Type B pancreatic cell (in vitro differentiated cells): ENCODE results near the gene PCDHGA5. TPM values are rescaled to one million over a fixed set of nuclear protein-coding genes. Genes with fewer than 3 reads are reported as not detected.
"Not testable (repeated sequence)": the region's sequence is repeated elsewhere in the genome, so short reads cannot be mapped to it uniquely, and the experiment has no call there.

ENCODE experiments used
- DNase-seq: peaks from one replicate; pipeline ENCODE4 v3.0.0; 2021; ENCODE audit warnings: mixed read lengths; ENCODE audit not compliant: unreplicated experiment; ENCODE audit errors: extremely low spot score
- H3K27ac Mint-ChIP-seq: 2 replicates; pipeline ENCODE4 v1.8.0; 2021; ENCODE audit warnings: mild to moderate bottlenecking, mixed read lengths
- H3K27me3 Mint-ChIP-seq: 2 replicates; pipeline ENCODE4 v1.8.0; 2021; ENCODE audit warnings: mixed read lengths
- H3K36me3 Mint-ChIP-seq: 2 replicates; pipeline ENCODE4 v1.8.0; 2021; ENCODE audit warnings: mixed read lengths
- H3K4me1 Mint-ChIP-seq: one replicate; pipeline ENCODE4 v1.8.0; 2021; ENCODE audit warnings: mixed read lengths; ENCODE audit not compliant: unreplicated experiment
- H3K4me3 Mint-ChIP-seq: 2 replicates; pipeline ENCODE4 v1.8.0; 2021; ENCODE audit warnings: mild to moderate bottlenecking, mixed read lengths
- H3K9me3 Mint-ChIP-seq: 2 replicates; pipeline ENCODE4 v1.8.0; 2021; ENCODE audit warnings: mixed read lengths
- CTCF ChIP-seq: fragments of 200-600 bp; sonication (generic); conservative IDR thresholded peaks from 2 replicates; pipeline ENCODE4 v1.5.0; 2021; ENCODE audit warnings: antibody characterized with exemption, mild to moderate bottlenecking
- total RNA-seq: library from RNA; stranded (reverse); gene quantifications from 2 replicates; pipeline ENCODE4 v1.2.1, GENCODE V29; 2021; ENCODE audit warnings: low replicate concordance

The PCDHGA5 gene
- total RNA-seq, 1 donor from 2014 or later = 0.39 TPM

DNA sequence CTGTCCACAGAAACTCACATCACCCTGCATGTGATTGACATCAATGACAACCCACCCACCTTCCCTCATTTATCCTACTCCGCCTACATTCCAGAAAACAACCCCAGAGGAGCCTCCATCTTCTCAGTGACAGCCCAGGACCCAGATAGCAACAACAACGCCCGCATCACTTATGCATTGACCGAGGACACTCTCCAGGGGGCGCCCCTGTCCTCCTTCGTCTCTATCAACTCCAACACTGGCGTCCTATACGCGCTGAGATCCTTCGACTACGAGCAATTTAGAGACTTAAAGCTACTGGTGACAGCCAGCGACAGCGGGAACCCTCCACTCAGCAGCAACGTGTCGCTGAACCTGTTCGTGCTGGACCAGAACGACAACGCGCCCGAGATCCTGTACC lies 18.6 kb upstream of the PCDHGA5 start:
- Mint-ChIP-seq H3K27ac (no peak overlapping the region), H3K36me3 (peaks cover 3% of the 10 kb centered on the region), H3K4me1 (no peaks in the 10 kb centered on the region), H3K9me3 (peaks cover 20% of the 10 kb centered on the region), H3K4me3 (no peak overlapping the region), H3K27me3 (no peaks in the 10 kb centered on the region)
- no peak for TF ChIP-seq CTCF
- DNase-seq = no peak

DNA sequence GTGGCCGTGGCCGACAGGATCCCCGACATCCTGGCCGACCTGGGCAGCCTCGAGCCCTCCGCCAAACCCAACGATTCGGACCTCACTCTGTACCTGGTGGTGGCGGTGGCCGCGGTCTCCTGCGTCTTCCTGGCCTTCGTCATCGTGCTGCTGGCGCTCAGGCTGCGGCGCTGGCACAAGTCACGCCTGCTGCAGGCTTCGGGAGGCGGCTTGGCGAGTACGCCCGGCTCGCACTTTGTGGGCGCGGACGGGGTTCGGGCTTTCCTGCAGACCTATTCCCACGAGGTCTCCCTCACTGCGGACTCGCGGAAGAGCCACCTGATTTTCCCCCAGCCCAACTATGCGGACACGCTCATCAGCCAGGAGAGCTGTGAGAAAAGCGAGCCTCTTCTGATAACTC lies 17.9 kb upstream of the PCDHGA5 start:
- H3K4me1 Mint-ChIP-seq, H3K27ac Mint-ChIP-seq, H3K4me3 Mint-ChIP-seq, H3K27me3 Mint-ChIP-seq, DNase-seq, H3K36me3 Mint-ChIP-seq: not testable (repeated sequence)
- H3K9me3 Mint-ChIP-seq = peaks cover 21% of the 10 kb centered on the region

DNA sequence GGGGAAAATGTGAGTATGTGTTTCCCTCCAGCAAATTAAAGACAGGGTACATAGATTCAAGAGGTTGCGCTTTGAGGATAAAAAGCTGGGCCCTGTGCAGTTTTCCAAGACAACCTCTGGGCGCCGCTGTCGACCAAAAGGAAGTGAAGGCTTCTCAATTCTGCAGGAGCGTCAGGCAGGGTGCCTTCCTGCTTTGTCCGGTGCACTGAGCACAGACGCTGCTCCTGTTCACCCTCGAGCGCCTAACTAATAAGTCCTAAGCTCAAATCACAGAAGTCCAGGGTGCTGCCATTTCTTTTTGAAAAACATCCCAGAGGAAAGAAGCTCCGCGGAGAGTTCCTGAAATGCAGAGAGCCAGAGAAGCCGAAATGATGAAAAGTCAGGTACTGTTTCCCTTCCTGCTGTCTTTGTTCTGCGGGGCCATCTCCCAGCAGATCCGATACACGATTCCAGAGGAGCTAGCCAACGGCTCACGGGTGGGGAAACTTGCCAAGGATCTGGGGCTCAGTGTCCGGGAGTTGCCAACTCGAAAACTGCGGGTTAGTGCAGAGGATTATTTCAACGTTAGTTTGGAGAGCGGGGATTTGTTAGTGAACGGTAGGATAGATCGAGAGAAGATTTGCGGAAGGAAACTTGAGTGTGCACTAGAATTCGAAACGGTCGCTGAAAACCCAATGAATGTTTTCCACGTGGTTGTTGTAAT lies 13.9 kb upstream of the PCDHGA5 start, which contains the start of gene PCDHGB1:
PCDHGB1 (plus strand) TSS at position 183 of the 703 bp plus-strand sequence; CDS start at position 345, 162 bp downstream.
- H3K4me3 Mint-ChIP-seq = peak within 1 kb of the TSS; percentile 61
- peaks cover 10% of the 10 kb centered on the region for H3K36me3 Mint-ChIP-seq
- H3K4me1 Mint-ChIP-seq = no peaks in the 10 kb centered on the region
- peak; percentile 63 for TF ChIP-seq CTCF
- peak within 1 kb of the TSS; percentile 31 for H3K27ac Mint-ChIP-seq
- peaks cover 16% of the 10 kb centered on the region for H3K9me3 Mint-ChIP-seq
- no peak for DNase-seq
- no peaks in the 10 kb centered on the region for H3K27me3 Mint-ChIP-seq

DNA sequence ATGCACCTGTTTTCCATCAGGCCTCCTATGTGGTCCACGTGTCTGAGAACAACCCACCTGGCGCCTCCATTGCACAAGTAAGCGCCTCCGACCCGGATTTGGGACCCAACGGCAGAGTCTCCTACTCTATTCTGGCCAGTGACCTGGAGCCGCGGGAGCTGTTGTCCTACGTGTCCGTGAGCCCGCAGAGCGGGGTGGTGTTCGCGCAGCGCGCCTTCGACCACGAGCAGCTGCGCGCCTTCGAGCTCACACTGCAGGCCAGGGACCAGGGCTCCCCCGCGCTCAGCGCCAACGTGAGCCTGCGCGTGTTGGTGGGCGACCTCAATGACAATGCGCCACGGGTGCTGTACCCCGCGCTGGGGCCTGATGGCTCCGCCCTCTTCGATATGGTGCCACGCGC lies 12.4 kb upstream of the PCDHGA5 start:
- Mint-ChIP-seq H3K27ac (no peak overlapping the region), H3K27me3 (no peaks in the 10 kb centered on the region), H3K9me3 (peaks cover 10% of the 10 kb centered on the region), H3K4me1 (no peaks in the 10 kb centered on the region), H3K36me3 (peaks cover 10% of the 10 kb centered on the region), H3K4me3 (no peak overlapping the region)
- no peak for TF ChIP-seq CTCF
- no peak for DNase-seq

DNA sequence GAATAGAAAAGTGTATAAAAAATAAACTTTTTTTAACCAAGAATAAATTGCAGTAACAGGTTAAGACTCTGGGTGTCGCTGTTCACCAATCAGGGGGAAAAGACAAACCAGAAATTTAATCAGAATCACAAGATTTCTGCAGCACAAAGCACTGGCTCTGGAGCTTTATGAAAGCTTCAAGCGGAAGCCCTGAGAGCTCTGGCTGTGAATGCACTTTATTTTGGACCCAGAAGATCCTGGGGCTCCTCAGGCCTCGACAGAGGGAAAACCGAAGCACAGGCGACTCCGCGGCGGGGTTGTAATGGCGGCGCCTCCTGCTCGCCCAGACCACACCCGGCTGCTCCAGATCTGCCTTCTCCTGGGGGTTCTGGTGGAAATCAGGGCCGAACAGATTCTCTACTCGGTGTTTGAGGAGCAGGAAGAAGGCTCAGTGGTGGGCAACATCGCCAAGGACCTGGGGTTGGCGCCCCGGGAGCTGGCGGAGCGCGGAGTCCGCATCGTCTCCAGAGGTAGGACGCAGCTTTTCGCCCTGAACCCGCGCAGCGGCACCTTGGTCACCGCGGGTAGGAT lies 9.0 kb upstream of the PCDHGA5 start, which contains the start of gene PCDHGA4:
PCDHGA4 (plus strand) TSS at position 122 of the 570 bp plus-strand sequence; CDS start at position 209, 87 bp downstream.
- Mint-ChIP-seq H3K36me3 (peaks cover 10% of the 10 kb centered on the region), H3K27ac (no peak within 1 kb of the TSS), H3K27me3 (no peaks in the 10 kb centered on the region), H3K4me1 (no peaks in the 10 kb centered on the region), H3K4me3 (no peak within 1 kb of the TSS), H3K9me3 (peaks cover 12% of the 10 kb centered on the region)
- DNase-seq = no peak
- TF ChIP-seq CTCF = peak; percentile 59

GRCh38 chr5:141355641-141356040 lies 8.3 kb upstream of the PCDHGA5 start:
- H3K27ac Mint-ChIP-seq = no peak overlapping the region
- no peak overlapping the region for H3K4me3 Mint-ChIP-seq
- peaks cover 9% of the 10 kb centered on the region for H3K9me3 Mint-ChIP-seq
- TF ChIP-seq CTCF = no peak
- no peaks in the 10 kb centered on the region for H3K4me1 Mint-ChIP-seq
- H3K27me3 Mint-ChIP-seq = no peaks in the 10 kb centered on the region
- peaks cover 7% of the 10 kb centered on the region for H3K36me3 Mint-ChIP-seq
- DNase-seq = no peak
